HepG2 (cell line): ENCODE results near the gene C20orf144. TPM values are rescaled to one million over a fixed set of nuclear protein-coding genes. Genes with fewer than 3 reads are reported as not detected.

Experiments
- AHDC1 ChIP-seq: sonication (generic); formaldehyde crosslinking; IDR thresholded peaks from 2 replicates; pipeline ENCODE4 v1.5.1; 2020; ENCODE audit warnings: mild to moderate bottlenecking, missing genetic modification reagents, borderline replicate concordance
- KIAA2018 ChIP-seq: sonication (generic); formaldehyde crosslinking; IDR thresholded peaks from 2 replicates; pipeline ENCODE4 v1.5.0; 2020; ENCODE audit warnings: mild to moderate bottlenecking, missing genetic modification reagents, borderline replicate concordance
- polyA plus RNA-seq, 8 experiments: library from polyadenylated mRNA; depleted of rRNA in 3 of 8; stranded (reverse) in 7 of 8; unstranded in 1 of 8; fragments of >200 nt; fragmentation: Illumina TruSeq in 4 of 8; extraction: Trizol in 4 of 8; gene quantifications; 2 replicates each; pipeline versions ENCODE4 v1.2.1 to v1.2.3, GENCODE V29; 2011 to 2016; ENCODE audit warnings: low read depth in 4 of 8, missing spikeins in 1 of 8, mixed read lengths in 1 of 8; ENCODE audit not compliant: insufficient read depth in 1 of 8
- total RNA-seq, 5 experiments: library from RNA; depleted of rRNA; stranded (reverse); fragments of >200 nt; fragmentation: Illumina TruSeq; extraction: Trizol; gene quantifications; 2 replicates each; pipeline ENCODE4 v1.2.3, GENCODE V29; 2016; ENCODE audit warnings: low read depth in 1 of 5
- TF ChIP-seq, protein P1 (sequence below): sonication (generic); formaldehyde crosslinking; IDR thresholded peaks from 2 replicates; pipeline ENCODE4 v1.4.0; 2020; ENCODE audit warnings: missing genetic modification reagents, mild to moderate bottlenecking, borderline replicate concordance
- TF ChIP-seq, protein P2 (sequence below): fragments of 450-650 bp; IDR thresholded peaks from 2 replicates; pipeline ENCODE4 v1.6.1; 2017

Gene C20orf144
- total and polyA plus RNA-seq, 2 of the 13 experiments (the other 11 are each of a cell fraction or from before 2014, with no cell fraction given), result 0.09 to 0.16 TPM

DNA sequence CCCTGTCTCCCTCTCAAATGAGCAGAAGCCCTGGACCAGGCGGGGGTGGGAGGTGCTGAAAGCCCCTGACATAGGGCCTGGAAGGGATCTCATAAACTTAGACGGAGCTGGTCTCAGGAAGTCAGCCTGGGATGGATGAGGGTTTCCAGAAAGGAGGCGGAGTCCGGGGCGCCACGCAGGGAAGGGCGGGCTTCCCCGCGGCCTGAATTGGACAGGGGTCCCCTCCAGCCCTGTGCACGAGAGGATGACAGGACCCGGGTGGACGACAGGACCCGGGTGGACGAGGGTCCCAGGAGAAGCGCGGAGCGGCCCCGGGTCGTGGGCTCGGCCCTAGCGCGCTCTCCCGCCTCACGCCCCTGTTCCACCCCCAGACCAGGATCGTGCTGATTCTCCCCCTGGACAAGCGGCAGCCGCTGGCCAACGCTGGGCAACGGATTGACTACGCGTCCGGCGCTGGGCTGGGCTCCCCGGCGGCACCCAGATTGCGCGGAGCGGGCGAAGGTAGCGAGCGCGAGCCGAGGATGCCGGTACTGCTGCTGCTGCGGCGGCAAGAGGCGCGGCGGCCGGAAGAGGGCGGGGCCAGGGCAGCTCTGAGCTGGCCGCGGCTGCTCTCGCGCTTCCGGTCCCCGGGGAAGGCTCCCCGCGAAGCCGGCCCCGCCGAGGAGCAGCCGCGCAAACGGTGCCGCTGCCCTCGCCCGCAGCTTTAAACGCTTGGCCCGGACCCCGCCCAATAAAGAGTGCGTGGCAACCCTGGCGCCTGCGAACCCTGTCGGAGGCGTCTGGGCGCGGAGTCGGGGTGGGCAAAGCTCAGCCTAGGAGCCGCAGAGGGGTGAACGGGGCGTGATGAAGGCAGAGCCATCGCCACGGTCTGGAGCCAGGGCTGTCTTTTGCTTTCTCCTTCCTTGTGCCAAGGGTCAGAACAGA lies 1.3 kb downstream of the C20orf144 start (continued):
- TF ChIP-seq AHDC1 (CRISPR knock-in tag), result 0 out of 2 replicates have a peak, but pooled peaks have one; percentile 54
- TF ChIP-seq, protein P1, sequence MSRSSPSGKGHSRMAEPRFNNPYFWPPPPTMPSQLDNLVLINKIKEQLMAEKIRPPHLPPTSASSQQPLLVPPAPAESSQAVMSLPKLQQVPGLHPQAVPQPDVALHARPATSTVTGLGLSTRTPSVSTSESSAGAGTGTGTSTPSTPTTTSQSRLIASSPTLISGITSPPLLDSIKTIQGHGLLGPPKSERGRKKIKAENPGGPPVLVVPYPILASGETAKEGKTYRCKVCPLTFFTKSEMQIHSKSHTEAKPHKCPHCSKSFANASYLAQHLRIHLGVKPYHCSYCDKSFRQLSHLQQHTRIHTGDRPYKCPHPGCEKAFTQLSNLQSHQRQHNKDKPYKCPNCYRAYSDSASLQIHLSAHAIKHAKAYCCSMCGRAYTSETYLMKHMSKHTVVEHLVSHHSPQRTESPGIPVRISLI (CRISPR knock-in tag), result peak; percentile 38; the same call in 1 of the 2 replicates
- peak; percentile 68; the same call in 1 of the 2 replicates for TF ChIP-seq KIAA2018 (CRISPR knock-in tag)
- TF ChIP-seq, protein P2, sequence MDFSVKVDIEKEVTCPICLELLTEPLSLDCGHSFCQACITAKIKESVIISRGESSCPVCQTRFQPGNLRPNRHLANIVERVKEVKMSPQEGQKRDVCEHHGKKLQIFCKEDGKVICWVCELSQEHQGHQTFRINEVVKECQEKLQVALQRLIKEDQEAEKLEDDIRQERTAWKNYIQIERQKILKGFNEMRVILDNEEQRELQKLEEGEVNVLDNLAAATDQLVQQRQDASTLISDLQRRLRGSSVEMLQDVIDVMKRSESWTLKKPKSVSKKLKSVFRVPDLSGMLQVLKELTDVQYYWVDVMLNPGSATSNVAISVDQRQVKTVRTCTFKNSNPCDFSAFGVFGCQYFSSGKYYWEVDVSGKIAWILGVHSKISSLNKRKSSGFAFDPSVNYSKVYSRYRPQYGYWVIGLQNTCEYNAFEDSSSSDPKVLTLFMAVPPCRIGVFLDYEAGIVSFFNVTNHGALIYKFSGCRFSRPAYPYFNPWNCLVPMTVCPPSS, result no peak
